Liver (tissue), 9 donors: ENCODE measurements around the gene PPM1M. TPM values are rescaled to one million over a fixed set of nuclear protein-coding genes. Genes with fewer than 3 reads are reported as not detected.

Experiments
- DNase-seq: peaks from one replicate; pipeline ENCODE4 v3.0.0-alpha.2; 2017; ENCODE audit warnings: low spot score
- H3K27ac ChIP-seq, 2 donors: one replicate each; pipeline ENCODE4 v1.7.0; 2013; ENCODE audit warnings: inconsistent platforms in 2 of 2, low read length in 2 of 2, control low read depth in 1 of 2, low read depth in 1 of 2, mild to moderate bottlenecking in 1 of 2
- H3K27me3 ChIP-seq, 4 donors: one replicate each; pipeline versions ENCODE4 v1.6.1 to v1.7.0; 2013; ENCODE audit warnings: low read length in 3 of 4, inconsistent platforms in 1 of 4, mild to moderate bottlenecking in 1 of 4, moderate library complexity in 1 of 4; ENCODE audit not compliant: control insufficient read depth in 4 of 4, insufficient read depth in 4 of 4
- H3K36me3 ChIP-seq, 4 donors: one replicate each; pipeline versions ENCODE4 v1.6.1 to v1.7.0; 2013; ENCODE audit warnings: low read length in 3 of 4, mild to moderate bottlenecking in 3 of 4, low read depth in 1 of 4, moderate library complexity in 1 of 4; ENCODE audit not compliant: control insufficient read depth in 4 of 4, insufficient read depth in 3 of 4
- H3K4me1 ChIP-seq, 4 donors: one replicate each; pipeline versions ENCODE4 v1.6.1 to v1.7.0; 2013; ENCODE audit warnings: low read length in 3 of 4, mild to moderate bottlenecking in 3 of 4, moderate library complexity in 1 of 4; ENCODE audit not compliant: control insufficient read depth in 4 of 4, insufficient read depth in 4 of 4
- H3K4me3 ChIP-seq, 3 donors: one replicate each; pipeline versions ENCODE4 v1.6.1 to v1.7.0; 2013; ENCODE audit warnings: low read length in 3 of 3, control low read depth in 1 of 3, low read depth in 1 of 3, mild to moderate bottlenecking in 1 of 3
- H3K9ac ChIP-seq, 2 donors: one replicate each; pipeline ENCODE4 v1.7.0; 2013; ENCODE audit warnings: low read length in 2 of 2, mild to moderate bottlenecking in 2 of 2, moderate library complexity in 2 of 2, control low read depth in 1 of 2, low read depth in 1 of 2
- H3K9me3 ChIP-seq, 4 donors: one replicate each; pipeline versions ENCODE4 v1.6.1 to v1.7.0; 2013; ENCODE audit warnings: low read length in 3 of 4; ENCODE audit not compliant: control insufficient read depth in 4 of 4
- ATF3 ChIP-seq: IDR thresholded peaks from 2 replicates; pipeline ENCODE4 v1.6.1; 2016; ENCODE audit warnings: antibody characterized with exemption
- CTCF ChIP-seq: fragments of 150-350 bp; IDR thresholded peaks from 2 replicates; pipeline ENCODE4 v1.5.1; 2017; ENCODE audit warnings: improper control_type of control experiment, low read depth, low read length; ENCODE audit not compliant: missing input control
- FOXA1 ChIP-seq: IDR thresholded peaks from 2 replicates; pipeline ENCODE4 v1.6.1; 2016; ENCODE audit warnings: antibody characterized with exemption
- FOXA2 ChIP-seq: IDR thresholded peaks from 2 replicates; pipeline ENCODE4 v1.6.1; 2016; ENCODE audit warnings: antibody characterized with exemption
- GABPA ChIP-seq, 2 donors: IDR thresholded peaks in 1 of 2; conservative IDR thresholded peaks in 1 of 2; 2 replicates each; pipeline ENCODE4 v1.6.1; 2016; ENCODE audit warnings: antibody characterized with exemption in 2 of 2, mild to moderate bottlenecking in 1 of 2, moderate library complexity in 1 of 2
- HNF4A ChIP-seq, 2 donors: conservative IDR thresholded peaks; 2 replicates each; pipeline ENCODE4 v1.6.1; 2016; ENCODE audit warnings: antibody characterized with exemption in 2 of 2, mild to moderate bottlenecking in 2 of 2
- HNF4G ChIP-seq: IDR thresholded peaks from 2 replicates; pipeline ENCODE4 v1.6.1; 2016; ENCODE audit warnings: antibody characterized with exemption
- JUND ChIP-seq, 2 donors: IDR thresholded peaks; 2 replicates each; pipeline ENCODE4 v1.6.1; 2016; ENCODE audit warnings: antibody characterized with exemption in 2 of 2
- MAX ChIP-seq: IDR thresholded peaks from 2 replicates; pipeline ENCODE4 v1.6.1; 2016; ENCODE audit warnings: antibody characterized with exemption
- NR2F2 ChIP-seq: IDR thresholded peaks from 2 replicates; pipeline ENCODE4 v1.6.1; 2016; ENCODE audit warnings: antibody characterized with exemption
- RXRA ChIP-seq, 2 donors: IDR thresholded peaks; 2 replicates each; pipeline ENCODE4 v1.6.1; 2017 to 2018; ENCODE audit warnings: antibody characterized with exemption in 2 of 2, mild to moderate bottlenecking in 1 of 2
- SP1 ChIP-seq: IDR thresholded peaks from 2 replicates; pipeline ENCODE4 v1.6.1; 2018; ENCODE audit warnings: antibody characterized with exemption, mild to moderate bottlenecking
- YY1 ChIP-seq: IDR thresholded peaks from 2 replicates; pipeline ENCODE4 v1.6.1; 2016; ENCODE audit warnings: antibody characterized with exemption, mild to moderate bottlenecking
- ZBTB33 ChIP-seq: IDR thresholded peaks from 2 replicates; pipeline ENCODE4 v1.6.1; 2016; ENCODE audit warnings: antibody characterized with exemption
- WGBS: extraction: QIAGEN DNeasy Blood & Tissue Kit; methylation state at CpG from one replicate; pipeline ENCODE4 v1.1.7; 2013; 5-methylcytosine and 5-hydroxymethylcytosine counted together
- polyA plus RNA-seq, 2 donors: library from polyadenylated mRNA; stranded (reverse) in 1 of 2; unstranded in 1 of 2; fragments of 200-250 nt in 1 of 2; fragments of >200 nt in 1 of 2; fragmentation: Nextera tagmentation in 1 of 2; extraction: Ambion mirVana in 1 of 2; gene quantifications; one replicate each; pipeline versions ENCODE4 v1.2.1 to v1.2.3, GENCODE V29; 2013 to 2015
- total RNA-seq, 2 donors: library from RNA; depleted of rRNA; stranded (reverse); fragments of >200 nt; gene quantifications; one replicate each; pipeline ENCODE4 v1.2.3, GENCODE V29; 2014
- donor health status: healthy.
- donor health status: healthy.
- donor health status: healthy.
- donor health status: healthy.
- donor health status: healthy.

PPM1M gene
- total and polyA plus RNA-seq, 4 donors = 2.8 to 5.5 (median 4.6) TPM

- Histone ChIP-seq H3K27ac (peak overlapping the region in 1 of 2 donors; percentile 31), H3K9ac (no peak overlapping the region)
Observed at GRCh38 chr3:52236424-52236886, 9.1 kb upstream of the PPM1M start.

GRCh38 chr3:52237006-52237656, 8.4 kb upstream of the PPM1M start:
- 83% methylated on average over 6 of the region's 6 CpGs for WGBS
- DNase-seq = no peak
- TF ChIP-seq SP1 (no peak), NR2F2 (no peak), ATF3 (no peak), FOXA2 (no peak), HNF4G (no peak), YY1 (no peak), CTCF (no peak), MAX (no peak), JUND (IDR thresholded peaks at IDR 0.05) (no peak)

More at GRCh38 chr3:52236424-52236886, 9.1 kb upstream of the PPM1M start:
- Histone ChIP-seq H3K4me3 (no peak overlapping the region), H3K4me1 (peaks cover 21 to 84% (median 57%) of the 10 kb centered on the region in 4 donors), H3K36me3 (no peaks in the 10 kb centered on the region), H3K9me3 (no peaks in the 10 kb centered on the region), H3K27me3 (no peaks in the 10 kb centered on the region)
- TF ChIP-seq FOXA1 (no peak), NR2F2 (no peak), JUND (IDR thresholded peaks at IDR 0.05) (no peak), FOXA2 (no peak), ATF3 (no peak), YY1 (no peak), HNF4A (conservative IDR thresholded peaks at IDR 0.05) (peak in 1 of 2 donors; percentile 7), GABPA (IDR thresholded peaks at IDR 0.05 in 1 of 2, conservative IDR thresholded peaks at IDR 0.05 in 1 of 2) (no peak), ZBTB33 (no peak), MAX (no peak), HNF4G (no peak), CTCF (no peak), RXRA (IDR thresholded peaks at IDR 0.05) (peak in 1 of 2 donors; percentile 13)
- 58% methylated on average over 5 of the region's 5 CpGs for WGBS
- DNase-seq = no peak

More at GRCh38 chr3:52237006-52237656, 8.4 kb upstream of the PPM1M start:
- H3K9ac ChIP-seq = peak overlapping the region in 1 of 2 donors; percentile 55
- H3K4me3 ChIP-seq = peak overlapping the region in 1 of 3 donors; percentile 65
- peaks cover 19 to 78% (median 53%) of the 10 kb centered on the region in 4 donors for H3K4me1 ChIP-seq
- peak overlapping the region; percentile 88 to 90 for H3K27ac ChIP-seq
- no peaks in the 10 kb centered on the region for H3K36me3 ChIP-seq
- no peaks in the 10 kb centered on the region for H3K9me3 ChIP-seq
- H3K27me3 ChIP-seq = no peaks in the 10 kb centered on the region
